Left ventricle myocardium inferior (tissue), 1 donor: ENCODE results near the gene HCAR3. TPM values are rescaled to one million over a fixed set of nuclear protein-coding genes. Genes with fewer than 3 reads are reported as not detected.

ENCODE experiments used
- DNase-seq: peaks from one replicate; pipeline ENCODE4 v3.0.0-alpha.2; 2020
- H3K27ac ChIP-seq: fragments of 200-600 bp; replicated peaks from 2 replicates; pipeline ENCODE4 v1.8.0; 2021
- H3K27me3 ChIP-seq: fragments of 200-600 bp; 2 replicates; pipeline ENCODE4 v1.8.0; 2021; ENCODE audit warnings: low read depth
- H3K36me3 ChIP-seq: fragments of 200-600 bp; 2 replicates; pipeline ENCODE4 v1.8.0; 2021
- H3K4me1 ChIP-seq: fragments of 200-600 bp; 2 replicates; pipeline ENCODE4 v1.8.0; 2021
- H3K4me3 ChIP-seq: fragments of 200-600 bp; 2 replicates; pipeline ENCODE4 v1.8.0; 2021; ENCODE audit warnings: mild to moderate bottlenecking, moderate library complexity
- H3K9me3 ChIP-seq: fragments of 200-600 bp; replicated peaks from 2 replicates; pipeline ENCODE4 v1.8.0; 2021
- CTCF ChIP-seq: fragments of 200-600 bp; IDR thresholded peaks from 2 replicates; pipeline ENCODE4 v1.8.0; 2021; ENCODE audit warnings: antibody characterized with exemption, mild to moderate bottlenecking, borderline replicate concordance
- intact Hi-C: fragments of 100-400 bp; cut with micrococcal nuclease; formaldehyde crosslinking; loops from one replicate; pipeline ENCODE4 v1.11.0; 2022
- total RNA-seq: library from RNA; stranded (reverse); fragmentation: NEBNext Ultra II Directional; extraction: Animal tissue kit (Norgen Biotek cat#: 25700); gene quantifications from one replicate; pipeline ENCODE4 v1.2.1, GENCODE V29; 2021
- donor health status: DM: no; HTN: yes; CAD: no; lungs with severe emphysema.

Gene HCAR3
- total RNA-seq, 1 donor from 2014 or later, result not detected

- intact Hi-C loops, result no loop called here
- peaks cover 21% of the 10 kb centered on the region for H3K4me1 ChIP-seq
- no peak overlapping the region for H3K27ac ChIP-seq
- no peak for DNase-seq
- no peaks in the 10 kb centered on the region for H3K27me3 ChIP-seq
- no peaks in the 10 kb centered on the region for H3K9me3 ChIP-seq
- TF ChIP-seq CTCF, result no peak
- no peak overlapping the region for H3K4me3 ChIP-seq
- H3K36me3 ChIP-seq, result peaks cover under 1% of the 10 kb centered on the region
These were observed 33.1 kb upstream of the HCAR3 start for GRCh38 chr12:122749569-122750332.

- no peak for DNase-seq
- Histone ChIP-seq H3K4me1 (peaks cover 7% of the 10 kb centered on the region), H3K9me3 (no peaks in the 10 kb centered on the region), H3K36me3 (no peaks in the 10 kb centered on the region), H3K27ac (no peak overlapping the region), H3K4me3 (no peak overlapping the region), H3K27me3 (no peaks in the 10 kb centered on the region)
- TF ChIP-seq CTCF, result no peak
- intact Hi-C loops, result no loop called here
These were observed 30.9 kb upstream of the HCAR3 start for GRCh38 chr12:122747224-122748135.

GRCh38 chr12:122743895-122744525 is 27.4 kb upstream of the HCAR3 start:
- no peaks in the 10 kb centered on the region for H3K36me3 ChIP-seq
- intact Hi-C loops, result no loop called here
- TF ChIP-seq CTCF, result no peak
- no peak overlapping the region for H3K27ac ChIP-seq
- H3K4me1 ChIP-seq, result no peaks in the 10 kb centered on the region
- H3K27me3 ChIP-seq, result no peaks in the 10 kb centered on the region
- no peak for DNase-seq
- no peak overlapping the region for H3K4me3 ChIP-seq
- no peaks in the 10 kb centered on the region for H3K9me3 ChIP-seq

GRCh38 chr12:122740351-122740750 is 23.7 kb upstream of the HCAR3 start:
- no peaks in the 10 kb centered on the region for H3K4me1 ChIP-seq
- H3K27me3 ChIP-seq, result no peaks in the 10 kb centered on the region
- no peak overlapping the region for H3K4me3 ChIP-seq
- no peak for DNase-seq
- H3K36me3 ChIP-seq, result no peaks in the 10 kb centered on the region
- no peaks in the 10 kb centered on the region for H3K9me3 ChIP-seq
- H3K27ac ChIP-seq, result no peak overlapping the region
- TF ChIP-seq CTCF, result no peak
- intact Hi-C loops, result no loop called here

GRCh38 chr12:122738571-122738970 is 22.0 kb upstream of the HCAR3 start:
- H3K4me3 ChIP-seq, result no peak overlapping the region
- no peaks in the 10 kb centered on the region for H3K9me3 ChIP-seq
- intact Hi-C loops, result no loop called here
- no peak overlapping the region for H3K27ac ChIP-seq
- no peaks in the 10 kb centered on the region for H3K27me3 ChIP-seq
- TF ChIP-seq CTCF, result no peak
- DNase-seq, result no peak
- no peaks in the 10 kb centered on the region for H3K4me1 ChIP-seq
- no peaks in the 10 kb centered on the region for H3K36me3 ChIP-seq
